CD4-positive, alpha-beta T cell treated with Interleukin-10 for 1 hour (primary cell): ENCODE data around the gene CPNE9.
"Not testable (repeated sequence)": the region's sequence is repeated elsewhere in the genome, so short reads cannot be mapped to it uniquely, and the experiment has no call there.

Experiments used
- DNase-seq: peaks from one replicate; pipeline ENCODE4 v3.0.0-alpha.2; 2020

The CPNE9 gene

GRCh38 chr3:9749296-9749644 lies 45.6 kb downstream of the CPNE9 start:
- no peak for DNase-seq

GRCh38 chr3:9749645-9750555 lies 46.3 kb downstream of the CPNE9 start, which contains the start of gene OGG1:
TSS of gene OGG1 (plus strand) at chr3:9749952. CDS start at chr3:9750287, 335 bp downstream.
- peak; percentile 96 for DNase-seq

GRCh38 chr3:9750556-9751411 lies 47.2 kb downstream of the CPNE9 start:
- DNase-seq, result no peak

GRCh38 chr3:9754678-9755077 lies 51.0 kb downstream of the CPNE9 start:
- no peak for DNase-seq

- no peak for DNase-seq
Measured at GRCh38 chr3:9757427-9757826, 53.8 kb downstream of the CPNE9 start.

GRCh38 chr3:9760779-9761505 lies 57.3 kb downstream of the CPNE9 start:
- DNase-seq, result no peak

- DNase-seq, result no peak
Measured at GRCh38 chr3:9761919-9762318, 58.3 kb downstream of the CPNE9 start.

- DNase-seq, result no peak
Measured at GRCh38 chr3:9762871-9763270, 59.2 kb downstream of the CPNE9 start.

GRCh38 chr3:9765865-9766264 lies 62.2 kb downstream of the CPNE9 start:
- no peak for DNase-seq

- DNase-seq, result no peak
Measured at GRCh38 chr3:9767418-9767817, 63.8 kb downstream of the CPNE9 start.

GRCh38 chr3:9768141-9768775 lies 64.6 kb downstream of the CPNE9 start:
- no peak for DNase-seq

GRCh38 chr3:9769012-9769411 lies 65.4 kb downstream of the CPNE9 start:
- DNase-seq, result no peak

GRCh38 chr3:9769426-9770275 lies 66.0 kb downstream of the CPNE9 start, which contains the start of gene CAMK1:
TSS of gene CAMK1 (minus strand) at chr3:9769947. CDS start at chr3:9767749, 2,198 bp downstream.
- peak; percentile 58 for DNase-seq

- DNase-seq, result no peak
Measured at GRCh38 chr3:9770276-9770812, 66.7 kb downstream of the CPNE9 start.

- not testable (repeated sequence) for DNase-seq
Measured at GRCh38 chr3:9771007-9771406, 67.4 kb downstream of the CPNE9 start.

- no peak for DNase-seq
Measured at GRCh38 chr3:9776896-9777693, 73.5 kb downstream of the CPNE9 start.

GRCh38 chr3:9777694-9778021 lies 74.0 kb downstream of the CPNE9 start:
- DNase-seq, result no peak

- DNase-seq, result no peak
Measured at GRCh38 chr3:9778143-9779074, 74.8 kb downstream of the CPNE9 start.

- DNase-seq, result no peak
Measured at GRCh38 chr3:9779075-9779593, 75.5 kb downstream of the CPNE9 start.
